HG02610 (cell line): ENCODE data around the gene ARHGAP1.

Experiments
- ATAC-seq: cut with Tn5 transposase; IDR thresholded peaks from one replicate; pipeline ENCODE4 v1.9.1; 2021; ENCODE audit warnings: mild to moderate bottlenecking, moderate library complexity; ENCODE audit not compliant: unreplicated experiment

The ARHGAP1 gene

DNA sequence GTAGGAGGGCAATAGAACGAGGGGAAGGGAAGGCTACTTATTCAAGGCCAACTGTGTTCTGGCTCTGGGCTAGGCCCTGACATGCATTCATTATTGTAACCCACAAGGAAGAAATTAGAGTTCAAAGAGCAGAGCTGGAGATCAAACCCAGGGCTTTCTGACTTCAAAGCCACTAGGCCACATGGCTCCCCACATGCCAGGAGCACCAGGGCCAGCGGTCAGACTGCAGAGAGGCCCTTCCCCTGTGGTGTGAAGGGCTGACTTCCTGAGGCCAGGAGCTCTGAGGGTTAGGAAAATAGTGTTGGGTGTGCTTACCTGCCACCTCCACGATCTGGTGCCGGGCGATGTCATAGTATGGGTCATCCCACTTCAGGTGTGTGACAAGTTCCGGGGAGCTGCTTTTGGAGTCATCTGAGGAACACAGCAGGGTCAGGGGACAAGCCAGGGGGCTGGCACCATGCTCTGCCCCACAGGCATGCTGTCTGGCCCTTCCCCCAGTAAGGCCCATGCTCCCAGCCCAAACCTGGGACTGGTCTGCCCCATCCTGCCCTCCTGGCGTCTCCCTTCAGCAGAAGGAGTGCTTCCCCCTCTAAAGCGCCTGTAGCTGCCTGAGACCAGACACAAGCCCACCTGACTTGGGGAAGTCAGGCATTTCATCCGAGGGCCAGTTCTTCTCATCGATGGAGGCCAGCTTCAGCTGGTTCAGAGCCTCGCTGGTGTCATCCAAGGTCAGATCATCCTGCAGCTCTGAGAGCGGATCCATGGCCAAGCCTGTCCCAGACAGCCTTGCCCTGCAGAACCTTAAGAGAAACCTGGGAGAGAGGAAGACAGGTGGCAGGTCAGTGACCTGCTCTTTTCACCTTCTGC, 4.8 kb downstream of the ARHGAP1 start:
- no peak for ATAC-seq

DNA sequence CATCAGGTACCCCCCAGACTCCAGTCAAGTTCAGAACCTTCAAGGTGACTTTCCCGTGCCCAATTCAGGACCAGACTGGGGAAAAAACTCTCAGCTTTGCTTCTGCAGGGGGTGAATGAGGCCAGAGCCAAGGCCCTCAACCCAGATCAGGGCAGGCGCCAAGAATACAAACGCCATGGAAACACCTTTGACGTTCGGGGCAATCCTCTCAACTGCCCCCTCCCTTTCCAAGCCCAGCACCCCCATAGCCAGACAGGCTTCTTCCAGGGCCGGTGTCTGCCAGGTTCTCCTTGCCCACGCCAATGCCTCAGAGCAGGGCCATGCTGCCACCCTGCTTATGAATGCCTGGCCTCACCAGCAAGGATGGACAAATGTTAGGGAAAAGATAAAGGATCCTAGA, 5.8 kb downstream of the ARHGAP1 start:
- ATAC-seq: no peak

DNA sequence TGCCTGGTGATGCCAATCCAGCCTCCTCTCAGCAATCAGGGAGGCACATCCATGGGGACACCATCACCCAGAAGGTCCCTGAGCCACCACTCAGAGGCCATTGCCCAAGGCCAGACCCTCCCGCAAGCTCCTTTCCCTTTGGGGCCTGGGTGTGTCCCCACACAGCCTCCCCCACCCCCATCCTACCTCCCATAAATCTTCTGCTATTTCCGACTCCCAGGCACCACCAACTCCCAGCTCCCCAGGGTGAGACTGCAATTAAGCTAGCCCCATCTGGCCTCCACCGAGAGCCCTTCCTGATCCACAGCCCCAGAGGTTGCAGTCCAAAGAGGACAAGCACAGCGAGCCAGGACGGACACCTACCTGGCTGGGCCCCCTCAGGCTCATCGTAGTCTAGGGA, 6.3 kb downstream of the ARHGAP1 start:
- no peak for ATAC-seq

DNA sequence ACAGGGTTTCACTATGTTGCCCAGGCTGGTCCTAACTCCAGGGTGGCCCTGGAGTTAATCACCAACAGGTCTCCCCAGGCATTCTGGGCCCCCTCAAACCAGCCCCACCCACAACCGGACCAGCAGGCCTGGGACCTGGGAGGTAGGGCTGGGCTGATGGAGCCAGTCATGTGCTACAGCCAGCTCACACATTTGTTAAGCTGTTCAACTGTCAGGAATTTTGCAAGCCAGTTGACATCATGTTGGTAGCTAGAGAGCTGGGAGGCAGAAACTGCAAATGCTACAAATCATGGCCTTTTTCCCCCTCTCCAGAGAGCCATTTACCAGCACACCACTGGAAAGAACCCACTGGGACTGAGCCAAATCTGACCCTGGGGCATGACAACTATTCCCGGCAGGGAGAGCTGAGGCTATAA, 6.8 kb downstream of the ARHGAP1 start:
- ATAC-seq: no peak

DNA sequence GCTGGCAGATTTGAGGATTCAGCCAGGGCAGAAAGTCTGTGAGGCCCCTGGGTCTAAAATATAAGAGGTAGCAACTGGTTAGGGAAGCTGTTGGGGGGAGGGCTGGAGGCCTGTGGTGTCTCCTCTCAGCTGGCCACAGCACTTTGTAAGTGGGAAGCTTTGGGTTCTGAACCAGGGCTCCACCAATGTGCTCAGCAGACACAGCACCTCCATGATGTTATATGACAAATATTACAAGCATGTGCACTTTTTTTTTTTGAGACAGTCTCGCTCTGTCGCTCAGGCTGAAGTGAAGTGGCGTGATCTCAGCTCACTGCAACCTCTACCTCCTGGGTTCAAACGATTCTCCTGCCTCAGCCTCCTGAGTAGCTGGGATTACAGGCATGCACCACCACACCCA, 8.0 kb downstream of the ARHGAP1 start:
- no peak for ATAC-seq

DNA sequence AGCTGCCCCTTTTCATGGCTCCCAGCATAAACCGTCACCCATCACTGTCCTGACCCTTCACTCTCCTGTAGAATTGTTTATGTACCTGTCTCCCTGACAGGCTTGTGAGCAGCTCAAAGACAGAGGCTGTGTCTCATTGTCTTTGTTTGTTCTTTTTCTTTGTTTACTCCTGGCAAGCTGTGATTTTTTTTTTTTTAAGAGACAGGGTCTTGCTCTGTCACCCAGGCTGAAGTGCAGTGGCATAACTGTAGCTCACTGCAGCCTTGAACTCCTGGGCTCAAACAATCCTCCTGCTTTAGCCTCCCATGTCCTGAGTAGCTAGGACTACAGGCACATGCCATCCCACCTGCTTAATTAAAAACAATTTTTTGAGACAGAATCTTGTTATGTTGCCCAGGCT, 9.7 kb downstream of the ARHGAP1 start:
- no peak for ATAC-seq

DNA sequence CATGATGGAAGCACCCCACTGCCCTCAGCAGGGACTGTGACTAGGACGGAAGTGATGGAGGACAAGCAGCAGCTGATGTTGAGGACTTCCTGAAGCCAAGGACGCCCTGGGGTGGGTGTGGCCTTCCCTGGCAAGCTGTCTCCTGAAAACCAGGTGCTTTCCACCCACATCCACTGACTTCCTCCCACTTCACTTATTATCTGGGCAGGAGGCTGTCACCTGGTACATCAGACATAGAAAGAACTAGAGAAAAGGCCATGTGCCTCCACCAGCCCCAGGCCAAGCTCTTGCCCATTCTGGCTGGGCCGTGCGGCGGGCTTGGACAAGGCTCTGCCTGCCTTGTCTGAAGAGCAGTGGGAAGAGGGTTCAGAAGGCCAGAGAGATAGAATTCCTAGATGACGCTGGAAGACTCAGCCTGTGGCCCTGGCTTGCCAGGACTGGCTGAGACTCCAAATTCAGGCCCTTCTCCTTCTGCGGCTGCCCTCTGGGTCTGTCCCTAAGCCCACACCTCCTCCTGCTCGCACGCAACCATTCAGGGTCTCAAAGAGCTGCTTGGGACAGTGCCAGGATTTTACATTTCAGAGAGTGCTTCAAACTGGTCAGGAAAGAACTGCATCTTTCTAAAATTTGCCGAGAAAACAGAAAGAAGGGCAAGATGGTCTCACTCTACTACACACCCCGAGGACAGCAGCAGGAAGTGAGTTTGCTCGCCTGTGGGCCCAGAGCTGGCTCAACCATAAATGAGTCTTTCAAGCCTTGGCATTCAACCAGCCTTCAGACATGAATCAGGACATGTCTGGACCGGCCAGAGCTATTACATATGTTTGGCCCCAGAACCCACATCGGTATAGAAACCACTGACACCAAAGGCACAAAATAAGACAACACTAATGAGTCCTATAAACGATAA, 13.3 kb downstream of the ARHGAP1 start:
- ATAC-seq: no peak

DNA sequence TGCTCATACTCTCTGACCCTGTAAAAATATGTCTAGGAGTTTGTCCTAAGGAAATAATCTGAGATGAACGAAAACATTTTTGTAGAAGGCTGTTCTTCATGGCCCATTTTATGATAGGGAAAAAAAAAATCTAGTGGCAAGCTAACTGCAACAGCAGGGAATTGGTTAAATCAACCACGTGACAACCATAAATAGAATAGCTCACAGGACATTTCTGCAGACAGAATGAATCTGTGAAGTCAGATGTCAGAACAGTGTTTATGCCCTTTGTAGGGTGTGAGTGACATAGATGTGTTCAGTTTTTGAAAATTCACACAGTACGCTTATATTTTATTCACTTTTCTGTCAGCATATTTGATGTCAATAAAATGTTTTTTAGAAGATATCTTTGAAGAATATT, 16.1 kb downstream of the ARHGAP1 start:
- no peak for ATAC-seq

DNA sequence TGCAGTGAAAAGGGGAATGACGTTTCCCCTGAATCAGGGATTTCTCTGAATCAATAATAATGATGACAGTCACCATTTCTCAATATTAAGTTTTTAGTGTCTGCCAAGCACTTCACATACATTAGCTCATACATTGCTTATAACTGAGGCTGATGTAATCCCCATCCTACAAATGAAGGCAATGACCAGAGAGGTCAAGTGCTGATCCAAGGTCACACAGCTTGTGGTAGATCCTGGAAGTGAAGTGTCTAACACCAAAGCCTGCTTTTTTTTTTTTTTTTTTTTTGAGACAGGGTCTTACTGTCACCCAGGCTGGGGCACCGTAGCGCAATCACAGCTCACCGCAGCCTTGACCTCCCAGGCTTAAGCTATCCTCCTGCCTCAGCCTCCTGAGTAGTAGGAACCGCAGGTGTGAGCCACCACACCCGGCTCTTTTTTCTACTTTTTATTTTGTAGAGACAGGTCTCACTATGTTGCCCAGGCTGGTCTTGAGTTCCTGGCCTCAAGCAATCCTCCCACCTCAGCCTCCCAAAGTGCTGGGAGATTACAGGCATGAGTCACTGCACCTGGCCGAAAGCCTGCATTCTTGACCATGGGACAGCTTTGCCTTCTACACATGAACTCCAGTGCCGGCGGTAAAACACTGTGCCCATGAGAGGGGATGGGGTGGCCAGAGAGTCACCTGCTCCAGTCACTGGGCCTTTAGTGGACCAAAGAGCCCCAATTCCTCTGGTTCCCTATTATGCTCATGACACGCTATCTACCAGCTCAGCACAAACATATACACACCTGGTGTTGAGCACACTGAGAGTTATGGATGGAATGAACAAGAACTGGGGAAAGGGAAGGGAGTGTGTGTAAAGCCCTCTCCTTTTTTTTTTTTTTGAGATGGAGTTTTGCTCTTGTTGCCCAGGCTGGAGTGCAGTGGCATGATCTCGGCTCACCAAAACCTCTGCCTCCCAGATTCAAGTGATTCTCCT, 17.4 kb downstream of the ARHGAP1 start:
- ATAC-seq: no peak

DNA sequence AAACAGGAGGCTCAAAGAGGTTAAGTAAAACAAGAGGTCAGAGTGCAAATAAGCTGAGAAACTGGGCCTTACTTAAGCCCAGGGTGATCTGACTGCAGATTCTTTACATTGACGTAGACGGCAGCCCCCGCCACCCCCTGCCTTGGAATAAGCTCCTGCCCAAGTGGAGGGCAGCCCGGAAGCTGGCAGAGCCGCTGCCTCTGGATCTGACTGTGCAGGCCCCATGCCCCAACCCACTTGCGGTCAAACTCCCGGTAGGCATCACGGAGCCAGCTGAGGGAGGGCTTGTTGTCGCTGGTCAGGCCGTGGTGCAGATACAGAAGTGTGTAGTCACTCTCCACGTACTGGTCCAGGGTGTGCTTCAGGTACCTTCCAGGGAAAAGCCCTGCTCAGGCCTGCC, 18.6 kb downstream of the ARHGAP1 start:
- no peak for ATAC-seq

DNA sequence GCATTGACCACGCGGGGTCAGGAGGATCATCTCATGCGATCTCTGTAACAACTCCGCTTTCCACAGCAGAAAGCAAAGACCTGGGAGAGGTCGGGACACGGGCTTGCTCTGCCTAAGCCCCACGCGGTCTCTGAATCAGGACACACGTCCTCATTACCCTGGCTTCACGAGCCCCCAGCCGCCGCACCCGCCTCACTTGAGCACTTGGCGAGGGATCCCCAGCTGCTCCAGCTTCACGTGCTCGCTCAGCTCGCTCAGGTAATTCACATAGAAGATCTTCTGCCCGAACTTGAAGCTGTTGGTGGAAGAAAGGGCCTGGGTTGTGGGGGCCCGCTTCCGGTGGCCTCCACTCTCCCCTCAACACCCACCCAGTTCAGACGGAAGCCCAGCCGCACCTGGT, 19.6 kb downstream of the ARHGAP1 start:
- no peak for ATAC-seq

DNA sequence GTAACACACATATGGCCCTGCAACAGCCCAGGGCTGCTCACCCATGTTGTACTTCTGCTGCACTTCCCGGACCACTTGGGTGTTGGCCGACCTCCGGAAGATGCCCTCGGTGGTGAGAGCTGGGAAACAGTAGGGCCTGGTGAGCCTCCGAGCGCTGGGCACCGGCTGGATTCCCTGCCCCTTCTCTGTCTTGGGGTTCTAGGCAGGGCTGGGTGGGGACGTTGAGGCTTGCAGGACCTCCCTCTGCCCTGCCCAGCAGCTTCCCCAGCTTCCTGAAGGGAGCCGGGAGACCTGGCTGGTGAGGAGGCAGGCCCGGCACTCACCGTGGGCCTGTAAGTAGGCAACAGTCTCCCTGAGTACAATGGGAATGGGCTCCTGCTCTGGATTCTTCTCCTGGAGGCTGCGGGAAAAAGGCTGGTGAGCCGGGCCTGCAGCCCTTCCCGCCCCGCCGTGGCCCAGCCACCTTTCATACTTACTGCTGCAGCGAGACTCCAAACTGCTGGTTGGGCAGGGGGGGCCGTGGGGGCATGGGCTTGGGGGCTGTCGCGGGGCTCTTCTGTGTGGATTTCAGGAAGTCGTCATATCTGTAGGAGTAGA, 20.2 kb downstream of the ARHGAP1 start:
- ATAC-seq: no peak

DNA sequence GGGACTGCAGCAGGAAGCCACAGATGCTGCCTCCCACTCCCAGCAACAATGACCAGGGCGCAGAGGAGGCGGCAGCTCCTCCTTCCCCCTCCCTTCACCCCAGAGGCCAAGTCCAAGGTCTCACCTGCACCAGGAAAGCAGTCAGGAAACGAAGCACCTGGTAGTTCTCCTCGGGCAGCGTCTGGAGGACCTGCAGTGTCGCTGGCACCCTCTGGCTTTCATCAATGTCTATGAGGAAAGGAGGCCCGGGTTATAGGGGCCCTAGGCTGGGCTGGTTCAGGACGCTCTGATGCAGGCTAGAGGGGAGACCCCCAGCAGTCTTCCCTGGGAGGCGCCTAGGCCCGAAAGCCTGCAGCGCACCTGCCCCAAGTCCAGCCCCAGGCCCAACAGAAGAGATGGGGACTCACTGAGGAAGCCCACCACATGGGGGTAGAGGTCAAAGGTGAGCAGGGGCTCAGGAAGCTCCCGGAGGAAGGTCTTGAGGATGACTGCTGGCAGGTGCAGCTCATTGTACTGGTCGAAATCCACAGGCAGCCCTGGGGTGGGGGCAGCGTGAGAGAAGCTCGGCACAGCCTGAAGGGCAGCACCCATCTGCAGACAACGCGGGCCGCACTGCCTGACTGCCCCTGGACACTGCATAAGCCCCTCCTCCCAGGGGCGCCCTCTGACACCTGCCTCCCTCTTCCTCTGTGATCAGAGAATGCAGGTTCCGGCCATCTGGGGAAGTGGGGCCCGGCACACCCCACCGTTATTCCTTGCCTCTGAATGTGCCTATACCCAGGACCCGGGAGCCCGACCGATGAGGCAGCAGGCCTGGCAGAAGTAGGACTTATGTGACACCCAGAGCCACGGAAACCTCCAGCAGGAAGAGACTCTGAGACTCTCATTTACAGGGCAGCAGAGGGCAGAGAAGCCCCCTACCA, 20.9 kb downstream of the ARHGAP1 start:
- no peak for ATAC-seq

DNA sequence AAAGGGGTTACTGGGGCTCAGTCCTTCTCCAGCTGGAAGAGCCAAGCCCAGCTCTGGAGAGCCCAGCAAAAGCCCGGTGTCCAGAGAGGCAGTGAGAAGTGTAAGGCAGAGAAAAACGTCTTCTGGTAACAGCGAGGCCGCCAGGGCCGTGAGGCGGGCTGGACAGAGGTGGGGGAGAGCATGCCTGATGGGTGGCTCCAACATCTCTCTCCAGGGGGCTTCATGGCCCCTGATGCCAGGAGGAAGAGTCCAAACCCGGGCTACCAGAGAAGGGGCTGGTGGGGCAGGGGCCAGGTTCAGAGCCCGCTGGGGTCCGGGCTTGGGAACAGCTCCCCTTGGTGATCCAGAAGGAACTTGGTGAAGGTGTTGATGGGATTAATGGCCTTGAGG, 21.7 kb downstream of the ARHGAP1 start:
- no peak for ATAC-seq

DNA sequence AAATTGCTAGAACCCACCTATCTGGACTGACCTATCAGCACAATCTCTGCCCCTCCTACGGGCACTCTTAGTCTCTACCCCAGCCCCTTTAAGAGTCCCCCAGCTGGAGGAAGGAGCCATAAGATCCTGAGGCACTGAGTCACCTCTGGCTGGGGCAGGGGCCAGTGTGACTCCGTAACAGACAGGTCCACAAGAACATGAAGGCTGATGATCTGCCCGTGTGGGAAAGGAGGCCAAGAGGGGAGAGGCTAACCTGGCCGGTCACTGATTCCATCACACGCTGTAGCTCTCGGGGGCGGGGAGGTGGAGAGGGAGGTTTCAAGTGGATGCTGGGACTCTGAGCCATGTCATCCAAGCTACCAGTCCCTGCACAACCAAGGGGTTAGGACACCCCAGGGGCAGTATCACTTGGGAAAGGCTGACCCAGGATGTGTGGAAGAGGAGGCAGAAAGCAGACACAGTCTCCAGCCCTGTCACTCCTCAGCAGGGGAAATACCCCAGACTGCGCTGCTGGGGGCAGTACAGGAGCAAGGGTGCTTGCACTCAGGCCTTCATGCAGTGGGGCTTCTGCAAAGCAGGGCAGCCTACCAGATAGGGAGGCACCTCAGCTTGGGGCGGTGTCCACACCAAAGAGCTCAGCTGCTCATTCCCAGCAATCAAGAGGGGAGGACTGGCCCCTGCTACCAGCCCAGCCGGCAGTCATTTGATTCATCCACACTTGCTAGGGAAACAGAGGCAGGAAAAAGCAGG, 22.3 kb downstream of the ARHGAP1 start:
- no peak for ATAC-seq

DNA sequence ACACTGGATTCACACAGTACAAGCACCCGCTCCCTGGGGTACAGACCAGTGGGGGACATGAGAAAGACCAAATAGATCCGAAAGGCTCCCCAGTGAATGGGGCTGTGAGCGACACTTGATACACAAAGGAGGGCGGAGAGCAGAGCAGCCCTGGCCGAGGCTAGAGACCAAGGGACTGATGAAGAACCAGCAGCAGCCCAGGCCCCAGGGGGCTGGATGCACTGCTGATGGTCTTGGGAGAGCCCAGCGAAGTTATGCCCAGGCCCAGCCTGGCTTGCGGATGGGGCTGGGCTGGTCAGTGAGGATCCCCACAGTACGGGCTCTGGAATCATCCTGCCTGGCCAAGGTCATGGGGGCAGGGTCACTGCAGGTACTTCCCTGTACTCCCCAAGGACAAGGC, 23.2 kb downstream of the ARHGAP1 start:
- no peak for ATAC-seq

DNA sequence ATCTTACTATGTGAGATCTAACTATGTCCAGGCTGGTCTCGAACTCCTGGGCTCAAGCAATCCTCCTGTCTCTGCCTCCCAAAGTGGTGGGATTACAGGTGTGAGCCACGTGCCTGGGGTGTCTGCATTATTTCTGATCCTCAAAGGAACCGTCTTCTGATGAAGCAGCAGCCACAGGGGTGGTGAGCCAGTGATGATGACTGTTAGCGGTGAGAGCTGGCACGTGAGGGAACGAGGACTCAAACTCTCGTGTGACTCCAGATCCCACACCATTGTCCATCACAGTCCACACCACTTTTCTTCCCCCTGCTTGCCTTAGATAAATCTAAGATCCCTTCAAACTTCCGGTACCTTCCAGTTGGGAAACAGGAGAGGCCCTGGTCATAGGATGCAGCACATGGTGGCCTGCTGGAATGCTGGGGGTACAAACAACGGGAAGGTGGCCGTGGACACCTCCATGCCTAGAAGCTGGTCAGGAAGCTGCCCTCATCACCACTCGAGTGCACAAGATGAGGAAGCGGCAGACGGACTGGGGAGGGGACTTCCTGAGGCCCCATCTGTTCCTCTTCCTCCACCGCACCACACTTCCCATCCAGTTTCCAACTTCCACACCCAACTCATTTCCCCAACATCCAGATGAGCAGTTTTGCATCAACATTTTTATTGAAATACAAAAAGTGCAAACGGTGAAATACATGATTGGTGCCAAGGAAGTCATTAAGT, 23.8 kb downstream of the ARHGAP1 start:
- ATAC-seq: no peak

DNA sequence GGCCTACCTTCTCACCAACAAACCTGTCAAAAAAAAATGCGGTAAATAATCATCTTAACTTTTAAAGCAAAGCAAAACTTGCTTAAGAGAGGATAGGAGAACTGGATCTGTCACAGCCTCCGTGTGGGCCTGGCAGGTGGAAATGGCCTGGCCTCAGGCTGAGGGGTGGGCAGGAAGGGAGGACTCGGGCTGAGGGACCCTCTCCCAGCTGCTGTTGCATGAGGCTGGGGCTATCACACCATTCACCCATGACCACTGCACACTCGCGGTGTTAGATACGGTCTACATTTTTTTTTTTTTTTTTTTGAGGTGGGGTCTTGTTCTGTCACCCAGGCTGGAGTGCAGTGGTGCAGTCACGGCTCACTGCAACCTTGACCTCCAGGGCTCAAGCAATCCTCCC, 24.5 kb downstream of the ARHGAP1 start:
- ATAC-seq: no peak
